HepG2 (cell line): ENCODE results near the gene SYTL3.

Source experiments
- TBL1XR1 ChIP-seq: fragments of 150-350 bp; IDR thresholded peaks from 2 replicates; pipeline ENCODE4 v1.6.1; 2014; ENCODE audit warnings: borderline replicate concordance, low read length; ENCODE audit not compliant: partially characterized antibody
- TMF1 ChIP-seq: sonication (generic); formaldehyde crosslinking; IDR thresholded peaks from 2 replicates; pipeline ENCODE4 v1.8.1; 2022; ENCODE audit warnings: low read depth, missing genetic modification reagents
- TF ChIP-seq, protein P1 (sequence below): sonication (generic); formaldehyde crosslinking; IDR thresholded peaks from 2 replicates; pipeline ENCODE4 v1.5.0; 2020; ENCODE audit warnings: missing genetic modification reagents

DNA sequence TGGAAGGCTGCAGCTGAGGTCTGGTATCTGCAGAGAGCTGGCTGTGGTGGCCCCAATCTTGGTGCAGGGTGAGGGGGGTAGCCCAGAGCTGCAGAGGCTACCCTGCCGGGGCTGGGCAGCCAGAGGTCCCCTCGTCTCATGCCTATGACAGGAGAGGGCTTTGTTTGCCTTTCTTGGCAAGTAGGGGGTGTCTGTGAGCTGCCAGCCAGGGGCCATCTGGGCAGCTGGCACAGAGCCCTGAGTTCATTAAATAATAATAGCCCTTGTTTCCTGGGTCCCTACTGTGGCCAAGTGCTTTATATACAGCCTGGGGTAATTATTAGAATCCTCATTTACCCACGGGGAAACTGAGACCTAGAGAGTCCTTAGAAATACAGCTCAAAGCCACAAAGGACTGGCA, 102.8 kb downstream of the SYTL3 start:
- TF ChIP-seq, protein P1, sequence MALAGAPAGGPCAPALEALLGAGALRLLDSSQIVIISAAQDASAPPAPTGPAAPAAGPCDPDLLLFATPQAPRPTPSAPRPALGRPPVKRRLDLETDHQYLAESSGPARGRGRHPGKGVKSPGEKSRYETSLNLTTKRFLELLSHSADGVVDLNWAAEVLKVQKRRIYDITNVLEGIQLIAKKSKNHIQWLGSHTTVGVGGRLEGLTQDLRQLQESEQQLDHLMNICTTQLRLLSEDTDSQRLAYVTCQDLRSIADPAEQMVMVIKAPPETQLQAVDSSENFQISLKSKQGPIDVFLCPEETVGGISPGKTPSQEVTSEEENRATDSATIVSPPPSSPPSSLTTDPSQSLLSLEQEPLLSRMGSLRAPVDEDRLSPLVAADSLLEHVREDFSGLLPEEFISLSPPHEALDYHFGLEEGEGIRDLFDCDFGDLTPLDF (CRISPR knock-in tag) = no peak
- TF ChIP-seq TMF1 (CRISPR knock-in tag) (no peak), TBL1XR1 (no peak)
